Stimulated activated CD8-positive, alpha-beta memory T cell treated with anti-CD3 and anti-CD28 coated beads, Interleukin-12 subunit alpha, Interleukin-12 subunit beta, amount 100 ng/mL, for 24 hours (primary cell): ENCODE results near the gene UBAC1.
"Not testable (repeated sequence)": the region's sequence is repeated elsewhere in the genome, so short reads cannot be mapped to it uniquely, and the experiment has no call there.

Source experiments
- DNase-seq: peaks from one replicate; pipeline ENCODE4 v3.0.0-alpha.2; 2020; ENCODE audit errors: extremely low read depth

The UBAC1 gene

GRCh38 chr9:135921749-135922310 is 39.3 kb downstream of the UBAC1 start:
- no peak for DNase-seq

- no peak for DNase-seq
Measured at GRCh38 chr9:135920973-135921585, 40.1 kb downstream of the UBAC1 start.

- no peak for DNase-seq
Measured at GRCh38 chr9:135920256-135920930, 40.8 kb downstream of the UBAC1 start.

- DNase-seq, result no peak
Measured at GRCh38 chr9:135919318-135919890, 41.8 kb downstream of the UBAC1 start.

- DNase-seq, result not testable (repeated sequence)
Measured at GRCh38 chr9:135916227-135916626, 44.9 kb downstream of the UBAC1 start.

- DNase-seq, result no peak
Measured at GRCh38 chr9:135914921-135915320, 46.3 kb downstream of the UBAC1 start.

- not testable (repeated sequence) for DNase-seq
Measured at GRCh38 chr9:135911233-135911632, 49.9 kb downstream of the UBAC1 start.

- no peak for DNase-seq
Measured at GRCh38 chr9:135910757-135911156, 50.4 kb downstream of the UBAC1 start.

GRCh38 chr9:135910216-135910615 is 51.0 kb downstream of the UBAC1 start:
- no peak for DNase-seq

- DNase-seq, result no peak
Measured at GRCh38 chr9:135909371-135909770, 51.8 kb downstream of the UBAC1 start.

GRCh38 chr9:135908754-135909204 is 52.4 kb downstream of the UBAC1 start:
- DNase-seq, result no peak

- DNase-seq, result no peak
Measured at GRCh38 chr9:135908093-135908753, 53.0 kb downstream of the UBAC1 start.

GRCh38 chr9:135907431-135908092 is 53.6 kb downstream of the UBAC1 start, which contains the start of gene CAMSAP1:
Gene CAMSAP1, minus strand, starts transcription at chr9:135907546. Its CDS starts 387 bp downstream, at chr9:135907159.
- peak; percentile 86 for DNase-seq

GRCh38 chr9:135907006-135907430 is 54.2 kb downstream of the UBAC1 start:
- DNase-seq, result no peak

GRCh38 chr9:135906291-135907005 is 54.7 kb downstream of the UBAC1 start:
- no peak for DNase-seq

- peak; percentile 43 for DNase-seq
Measured at GRCh38 chr9:135905380-135906258, 55.6 kb downstream of the UBAC1 start.

GRCh38 chr9:135903786-135904520 is 57.2 kb downstream of the UBAC1 start:
- DNase-seq, result no peak

GRCh38 chr9:135903358-135903656 is 57.9 kb downstream of the UBAC1 start:
- no peak for DNase-seq

- no peak for DNase-seq
Measured at GRCh38 chr9:135902655-135903357, 58.4 kb downstream of the UBAC1 start.
